ENCODE data around the gene JUP.

JUP gene

GRCh38 chr17:41814195-41814594 is 27.7 kb upstream of the JUP start:
- H3K4me3 ChIP-seq (ENCODE audit: low read depth, low read length), result peak overlapping the region; percentile 68
- no peak for DNase-seq (ENCODE audit: low read depth)
- TF ChIP-seq CTCF (IDR thresholded peaks at IDR 0.05; ENCODE audit: control insufficient read depth, extremely low read depth, insufficient read depth), result no peak

- H3K4me3 ChIP-seq (ENCODE audit: low read depth, low read length), result peak overlapping the region; percentile 68
- DNase-seq (ENCODE audit: low read depth), result no peak
- no peak for TF ChIP-seq CTCF (IDR thresholded peaks at IDR 0.05; ENCODE audit: control insufficient read depth, extremely low read depth, insufficient read depth)
Measured at GRCh38 chr17:41813699-41814124, 27.2 kb upstream of the JUP start.

GRCh38 chr17:41813152-41813680 is 26.7 kb upstream of the JUP start:
- no peak for DNase-seq (ENCODE audit: low read depth)
- peak overlapping the region; percentile 68 for H3K4me3 ChIP-seq (ENCODE audit: low read depth, low read length)
- no peak for TF ChIP-seq CTCF (IDR thresholded peaks at IDR 0.05; ENCODE audit: control insufficient read depth, extremely low read depth, insufficient read depth)

- peak within 1 kb of the TSS; percentile 68 for H3K4me3 ChIP-seq (ENCODE audit: low read depth, low read length)
- DNase-seq (ENCODE audit: low read depth), result peak; percentile 39
- TF ChIP-seq CTCF (IDR thresholded peaks at IDR 0.05; ENCODE audit: control insufficient read depth, extremely low read depth, insufficient read depth), result no peak
Measured at GRCh38 chr17:41812381-41813151, 26.1 kb upstream of the JUP start, which contains the start of gene FKBP10. TSS of gene FKBP10 (plus strand) at chr17:41813004. CDS start at chr17:41813035, 31 bp downstream.

- peak; percentile 57 for DNase-seq (ENCODE audit: low read depth)
- TF ChIP-seq CTCF (IDR thresholded peaks at IDR 0.05; ENCODE audit: control insufficient read depth, extremely low read depth, insufficient read depth), result peak; percentile 78
- H3K4me3 ChIP-seq (ENCODE audit: low read depth, low read length), result peak within 1 kb of the TSS; percentile 68
Measured at GRCh38 chr17:41811549-41812380, 25.3 kb upstream of the JUP start, which contains the start of gene P3H4. TSS of gene P3H4 (minus strand) at chr17:41811949. CDS start at chr17:41811915, 34 bp downstream.

- DNase-seq (ENCODE audit: low read depth), result no peak
- TF ChIP-seq CTCF (IDR thresholded peaks at IDR 0.05; ENCODE audit: control insufficient read depth, extremely low read depth, insufficient read depth), result no peak
Measured at GRCh38 chr17:41810659-41811548, 24.4 kb upstream of the JUP start.

More at GRCh38 chr17:41810659-41811548, 24.4 kb upstream of the JUP start:
- peak overlapping the region; percentile 68 for H3K4me3 ChIP-seq (ENCODE audit: low read depth, low read length)

Measured in LNCaP clone FGC (cell line).